Duodenal mucosa (tissue), 2 donors: Measurements from ENCODE around the gene SNX21.

Experiments
- H3K27ac ChIP-seq: one replicate; pipeline ENCODE4 v1.7.0; 2013; ENCODE audit warnings: low read depth, low read length
- H3K27me3 ChIP-seq, 2 donors: one replicate each; pipeline ENCODE4 v1.7.0; 2013; ENCODE audit warnings: low read length in 2 of 2, control low read depth in 1 of 2; ENCODE audit not compliant: insufficient read depth in 2 of 2, control insufficient read depth in 1 of 2
- H3K36me3 ChIP-seq, 2 donors: one replicate each; pipeline ENCODE4 v1.7.0; 2013; ENCODE audit warnings: low read length in 2 of 2, control low read depth in 1 of 2; ENCODE audit not compliant: insufficient read depth in 2 of 2, control insufficient read depth in 1 of 2
- H3K4me1 ChIP-seq, 2 donors: one replicate each; pipeline ENCODE4 v1.7.0; 2013; ENCODE audit warnings: low read length in 2 of 2, control low read depth in 1 of 2; ENCODE audit not compliant: insufficient read depth in 2 of 2, control insufficient read depth in 1 of 2
- H3K4me3 ChIP-seq, 2 donors: one replicate each; pipeline ENCODE4 v1.7.0; 2013; ENCODE audit warnings: low read length in 2 of 2, low read depth in 1 of 2
- H3K9ac ChIP-seq, 2 donors: one replicate each; pipeline ENCODE4 v1.7.0; 2013; ENCODE audit warnings: low read length in 2 of 2, low read depth in 1 of 2
- H3K9me3 ChIP-seq, 2 donors: one replicate each; pipeline ENCODE4 v1.7.0; 2013; ENCODE audit warnings: low read length in 2 of 2, control low read depth in 1 of 2; ENCODE audit not compliant: control insufficient read depth in 1 of 2

SNX21 gene

GRCh38 chr20:45859916-45860315, 26.3 kb downstream of the SNX21 start:
- H3K36me3 ChIP-seq: no peaks in the 10 kb centered on the region
- no peak overlapping the region for H3K9ac ChIP-seq
- H3K4me1 ChIP-seq: peaks cover 29 to 46% of the 10 kb centered on the region in 2 donors
- H3K4me3 ChIP-seq: no peak overlapping the region
- H3K9me3 ChIP-seq: no peaks in the 10 kb centered on the region
- H3K27ac ChIP-seq: no peak overlapping the region
- H3K27me3 ChIP-seq: no peaks in the 10 kb centered on the region

GRCh38 chr20:45860560-45861220, 27.1 kb downstream of the SNX21 start:
- peaks cover 25 to 42% of the 10 kb centered on the region in 2 donors for H3K4me1 ChIP-seq
- H3K27ac ChIP-seq: no peak overlapping the region
- H3K4me3 ChIP-seq: no peak overlapping the region
- H3K36me3 ChIP-seq: no peaks in the 10 kb centered on the region
- no peaks in the 10 kb centered on the region for H3K9me3 ChIP-seq
- no peak overlapping the region for H3K9ac ChIP-seq
- no peaks in the 10 kb centered on the region for H3K27me3 ChIP-seq

DNA sequence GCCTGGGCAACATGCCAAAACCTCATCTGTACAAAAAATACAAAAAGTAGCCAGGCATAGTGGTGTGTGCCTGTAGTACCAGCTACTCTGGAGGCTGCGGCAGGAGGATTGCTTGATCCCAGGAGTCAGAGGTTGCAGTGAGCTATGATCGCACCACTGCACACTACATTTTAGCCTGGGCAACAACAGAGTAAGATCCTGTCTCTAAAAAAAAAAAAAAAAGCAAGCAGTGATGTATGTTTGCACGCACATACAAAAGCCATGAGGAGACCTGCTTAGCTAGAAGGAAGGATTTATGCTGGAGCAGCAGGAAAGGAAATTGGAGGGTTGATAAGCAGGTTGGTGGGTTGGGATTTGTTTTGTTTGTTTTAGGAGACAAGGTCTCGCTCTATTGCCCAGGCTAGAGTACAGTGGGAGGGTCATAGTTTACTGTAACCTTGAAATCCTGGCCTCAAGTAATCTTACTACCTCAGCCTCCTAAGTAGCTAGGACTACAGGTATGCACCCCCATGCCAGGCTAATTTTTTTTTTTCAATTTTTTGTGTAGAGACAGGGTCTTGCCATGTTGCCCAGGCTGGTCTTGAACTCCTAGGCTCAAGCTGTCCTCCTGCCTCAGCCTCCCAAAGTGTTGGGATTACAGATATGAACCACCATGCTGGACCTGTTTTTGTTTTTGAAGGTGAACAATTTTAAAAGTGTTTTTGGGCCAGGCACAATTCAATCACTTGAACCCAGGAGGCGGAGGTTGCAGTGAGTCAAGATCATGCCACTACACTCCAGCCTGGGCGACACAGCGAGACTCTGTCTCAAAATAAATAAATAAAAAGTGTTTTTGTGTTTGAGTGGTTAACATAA, 27.8 kb downstream of the SNX21 start:
- no peaks in the 10 kb centered on the region for H3K27me3 ChIP-seq
- no peak overlapping the region for H3K4me3 ChIP-seq
- no peak overlapping the region for H3K27ac ChIP-seq

GRCh38 chr20:45863543-45864470, 30.2 kb downstream of the SNX21 start:
- Histone ChIP-seq H3K4me3 (no peak overlapping the region), H3K4me1 (peaks cover 23 to 29% of the 10 kb centered on the region in 2 donors), H3K9me3 (no peaks in the 10 kb centered on the region), H3K9ac (no peak overlapping the region), H3K27ac (no peak overlapping the region), H3K27me3 (no peaks in the 10 kb centered on the region), H3K36me3 (no peaks in the 10 kb centered on the region)

More for the DNA sequence above, 27.8 kb downstream of the SNX21 start:
- no peak overlapping the region for H3K9ac ChIP-seq
- H3K9me3 ChIP-seq: no peaks in the 10 kb centered on the region
- no peaks in the 10 kb centered on the region for H3K36me3 ChIP-seq
- H3K4me1 ChIP-seq: peaks cover 18 to 35% of the 10 kb centered on the region in 2 donors

GRCh38 chr20:45866454-45866853, 32.9 kb downstream of the SNX21 start:
- Histone ChIP-seq H3K4me3 (no peak overlapping the region), H3K27ac (no peak overlapping the region), H3K4me1 (peaks cover 12 to 15% of the 10 kb centered on the region in 2 donors), H3K9me3 (no peaks in the 10 kb centered on the region), H3K27me3 (no peaks in the 10 kb centered on the region), H3K36me3 (no peaks in the 10 kb centered on the region), H3K9ac (no peak overlapping the region)

DNA sequence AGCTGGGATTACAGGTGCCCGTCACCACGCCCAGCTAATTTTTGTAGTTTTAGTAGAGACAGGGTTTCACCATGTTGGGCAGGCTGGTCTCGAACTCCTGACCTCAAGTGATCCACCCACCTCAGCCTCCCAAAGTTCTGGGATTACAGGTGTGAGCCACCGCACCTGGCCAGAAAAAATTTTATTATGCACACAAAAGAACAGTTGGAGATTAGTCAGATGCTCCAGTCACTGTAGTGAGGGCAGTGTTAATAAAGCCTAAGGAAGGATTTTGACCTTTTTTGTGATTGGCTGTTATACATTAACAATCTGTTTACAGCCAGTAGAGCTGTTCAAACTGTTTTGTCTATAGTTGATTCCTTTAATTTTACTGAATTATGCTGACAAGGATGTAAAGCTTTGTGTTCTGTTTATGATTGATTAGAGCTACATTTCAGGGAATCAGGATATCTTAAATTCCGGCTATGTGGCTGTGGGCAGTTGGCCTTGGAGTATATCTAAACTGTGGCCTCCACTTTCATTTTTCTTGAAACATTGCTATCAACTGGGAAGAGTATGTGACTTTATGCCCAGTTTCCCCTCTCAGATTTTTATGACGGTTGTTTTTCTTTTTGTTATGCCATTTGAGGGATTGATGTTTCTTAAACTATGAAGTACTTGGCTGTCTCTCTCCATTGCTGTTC, 33.7 kb downstream of the SNX21 start:
- Histone ChIP-seq H3K27ac (peak overlapping the region; percentile 6), H3K27me3 (no peaks in the 10 kb centered on the region), H3K9me3 (no peaks in the 10 kb centered on the region), H3K36me3 (no peaks in the 10 kb centered on the region), H3K9ac (no peak overlapping the region), H3K4me3 (no peak overlapping the region), H3K4me1 (peaks cover 12 to 15% of the 10 kb centered on the region in 2 donors)

GRCh38 chr20:45867819-45868176, 34.2 kb downstream of the SNX21 start:
- Histone ChIP-seq H3K36me3 (no peaks in the 10 kb centered on the region), H3K27ac (peak overlapping the region; percentile 6), H3K9ac (no peak overlapping the region)

GRCh38 chr20:45872626-45873025, 39.0 kb downstream of the SNX21 start:
- H3K27me3 ChIP-seq: no peaks in the 10 kb centered on the region
- H3K4me3 ChIP-seq: no peak overlapping the region
- H3K9ac ChIP-seq: no peak overlapping the region
- peaks cover 0 to 6% of the 10 kb centered on the region in 2 donors for H3K4me1 ChIP-seq
- no peaks in the 10 kb centered on the region for H3K9me3 ChIP-seq
- H3K36me3 ChIP-seq: peaks cover 1 to 12% of the 10 kb centered on the region in 2 donors
- H3K27ac ChIP-seq: no peak overlapping the region

More at GRCh38 chr20:45867819-45868176, 34.2 kb downstream of the SNX21 start:
- peaks cover 11 to 12% of the 10 kb centered on the region in 2 donors for H3K4me1 ChIP-seq
- no peaks in the 10 kb centered on the region for H3K9me3 ChIP-seq
- H3K4me3 ChIP-seq: no peak overlapping the region
- no peaks in the 10 kb centered on the region for H3K27me3 ChIP-seq

GRCh38 chr20:45873409-45874103, 40.0 kb downstream of the SNX21 start:
- H3K27ac ChIP-seq: no peak overlapping the region
- H3K9ac ChIP-seq: no peak overlapping the region
- H3K36me3 ChIP-seq: peaks cover 10 to 22% of the 10 kb centered on the region in 2 donors
- H3K4me1 ChIP-seq: no peaks in the 10 kb centered on the region
- no peaks in the 10 kb centered on the region for H3K9me3 ChIP-seq
- no peaks in the 10 kb centered on the region for H3K27me3 ChIP-seq
- H3K4me3 ChIP-seq: no peak overlapping the region
